Stimulated activated CD8-positive, alpha-beta memory T cell treated with anti-CD3 and anti-CD28 coated beads, Interleukin-2, amount 100 ng/mL, for 48 hours (primary cell): Measurements from ENCODE around the gene NACC2.
"Not testable (repeated sequence)": the region's sequence is repeated elsewhere in the genome, so short reads cannot be mapped to it uniquely, and the experiment has no call there.

Experiments used
- DNase-seq, 2 donors: peaks; one replicate each; pipeline ENCODE4 v3.0.0-alpha.2; 2020; ENCODE audit warnings: low read depth in 2 of 2

NACC2 gene

DNA sequence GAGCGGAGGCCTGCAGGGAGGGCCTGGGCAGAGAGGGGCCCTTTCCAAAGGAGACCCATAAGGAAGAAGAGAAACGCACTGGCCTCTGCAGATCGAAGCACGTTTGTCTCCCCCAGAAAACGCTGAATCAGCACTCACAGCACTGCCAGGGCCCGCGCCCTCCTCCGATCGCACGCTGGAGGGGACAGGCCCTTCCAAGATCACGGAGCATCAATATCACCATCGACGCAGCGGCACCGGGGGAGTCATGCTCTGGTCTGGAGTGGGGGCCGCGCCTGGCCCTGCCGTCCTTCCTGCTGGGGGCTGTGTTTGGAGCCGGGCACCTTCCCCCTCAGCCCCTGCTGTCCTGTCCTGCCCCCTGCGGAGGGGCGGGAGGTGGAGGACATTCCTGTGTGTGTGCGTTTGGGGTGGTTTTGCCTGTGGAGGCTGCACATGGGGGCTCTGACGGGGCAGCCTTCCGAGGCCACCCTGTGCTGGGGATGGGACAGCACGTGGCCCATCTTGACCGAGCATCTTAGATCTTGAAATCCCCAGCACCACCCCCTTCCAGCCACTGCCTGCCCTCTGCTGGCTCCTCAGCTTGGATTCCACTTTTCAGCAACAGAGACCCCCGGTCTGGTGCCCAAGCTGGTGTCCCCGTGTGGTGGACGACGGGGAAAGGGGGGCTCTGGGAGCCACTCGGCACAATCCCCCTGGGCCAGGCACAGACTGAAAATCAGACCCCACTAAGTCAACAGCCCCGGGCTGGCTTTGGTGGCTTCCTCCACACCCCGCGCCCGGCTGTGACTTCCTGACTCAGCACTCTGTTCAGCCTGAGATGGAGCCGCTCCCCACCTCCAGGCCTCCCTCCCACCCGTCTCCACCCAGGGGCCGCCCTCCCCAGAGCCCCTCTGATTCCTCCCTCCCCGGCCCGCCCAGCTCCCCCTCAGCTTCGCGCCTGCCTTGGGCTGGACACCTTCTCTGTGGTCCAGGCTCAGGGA lies 15.3 kb upstream of the NACC2 start:
- no peak for DNase-seq

DNA sequence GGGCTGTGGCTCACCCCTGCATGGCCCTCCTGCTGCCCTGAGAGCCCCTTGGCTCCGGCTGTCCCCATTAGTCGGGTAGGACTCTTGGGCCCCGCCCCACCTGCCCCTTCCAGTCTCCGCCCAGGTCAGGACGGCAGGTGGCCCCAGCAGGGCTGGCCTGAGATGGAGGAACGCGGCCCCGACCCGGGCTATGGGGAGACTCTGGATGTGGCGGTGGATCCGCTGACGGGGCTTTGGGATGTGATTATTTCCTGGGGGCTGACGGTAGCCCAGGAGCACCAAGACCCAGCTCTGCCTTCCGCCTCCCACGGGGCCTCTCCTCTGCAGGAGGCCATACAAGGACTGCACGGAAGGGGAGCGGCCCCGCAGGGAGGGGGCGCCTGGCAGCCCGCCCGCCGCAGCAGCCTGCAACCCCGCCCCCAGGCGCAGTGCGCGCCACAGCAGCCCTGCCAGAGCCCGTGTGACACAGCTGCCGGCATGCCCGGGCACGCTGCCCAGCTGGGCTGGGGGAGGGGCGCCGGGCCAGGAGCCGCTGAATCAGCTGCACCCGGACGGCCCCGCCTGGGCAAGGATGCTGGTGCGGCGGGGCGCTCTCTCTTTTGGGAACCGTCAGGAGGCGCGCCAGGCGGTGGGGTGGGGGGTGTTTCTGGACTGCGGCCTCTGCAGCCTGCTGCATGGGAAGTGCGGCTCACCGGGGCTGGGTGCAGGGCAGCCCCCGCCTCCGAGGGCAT lies 14.4 kb upstream of the NACC2 start:
- peak; percentile 86 to 90 for DNase-seq

DNA sequence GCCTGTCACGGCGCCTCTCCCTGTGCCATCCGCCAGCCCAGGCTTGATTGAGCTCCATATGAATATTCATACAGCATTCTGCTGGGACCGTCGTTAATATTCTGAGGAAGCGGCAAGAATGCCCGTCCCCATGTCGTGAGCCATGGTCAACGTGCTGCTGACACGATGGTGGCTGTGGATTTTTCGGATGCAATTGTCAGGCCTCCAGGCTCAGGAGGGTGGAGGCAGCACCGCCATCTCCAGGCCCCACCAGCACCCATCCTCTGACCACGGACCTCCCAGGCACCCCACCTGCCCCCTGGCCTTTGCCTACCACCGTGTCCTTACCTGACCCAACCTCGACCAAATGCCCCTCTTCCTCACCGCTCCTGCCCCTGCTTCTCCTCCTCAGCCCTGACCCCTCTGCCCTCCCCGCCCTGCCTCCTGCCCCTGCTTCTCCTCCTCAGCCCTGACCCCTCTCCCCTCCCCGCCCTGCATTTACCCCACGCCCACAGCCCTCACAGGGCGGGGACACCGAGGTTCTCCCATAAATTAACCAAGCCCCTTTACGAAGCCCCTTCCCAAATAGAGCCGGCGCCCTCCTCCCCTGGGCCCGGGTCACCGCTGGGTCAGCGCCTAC lies 13.7 kb upstream of the NACC2 start:
- no peak for DNase-seq

- DNase-seq, result no peak
Measured at GRCh38 chr9:136107953-136108647, 13.0 kb upstream of the NACC2 start.

- DNase-seq, result no peak
Measured at GRCh38 chr9:136107155-136107952, 12.3 kb upstream of the NACC2 start.

- no peak for DNase-seq
Measured at GRCh38 chr9:136105398-136106135, 10.5 kb upstream of the NACC2 start.

DNA sequence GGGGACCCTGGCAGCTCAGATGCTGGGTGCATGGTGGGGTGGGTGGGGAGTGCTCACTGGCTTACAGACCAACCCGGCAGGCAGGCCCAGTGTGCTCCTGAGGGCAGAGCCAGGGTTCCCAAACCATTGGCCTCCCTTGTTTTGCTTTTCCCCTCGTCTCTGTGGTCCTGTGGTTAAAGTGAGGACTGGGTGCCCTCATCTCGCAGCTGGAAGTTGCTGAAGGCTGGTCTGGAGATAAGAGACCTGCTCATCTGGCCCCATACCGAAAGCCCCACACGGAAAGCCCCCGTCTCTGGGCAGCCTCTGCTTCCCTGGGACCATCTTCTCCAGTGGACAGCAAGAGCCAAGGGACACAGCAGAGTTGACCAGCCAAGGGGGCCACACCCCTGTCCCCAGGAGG lies 9.8 kb upstream of the NACC2 start:
- DNase-seq, result no peak

DNA sequence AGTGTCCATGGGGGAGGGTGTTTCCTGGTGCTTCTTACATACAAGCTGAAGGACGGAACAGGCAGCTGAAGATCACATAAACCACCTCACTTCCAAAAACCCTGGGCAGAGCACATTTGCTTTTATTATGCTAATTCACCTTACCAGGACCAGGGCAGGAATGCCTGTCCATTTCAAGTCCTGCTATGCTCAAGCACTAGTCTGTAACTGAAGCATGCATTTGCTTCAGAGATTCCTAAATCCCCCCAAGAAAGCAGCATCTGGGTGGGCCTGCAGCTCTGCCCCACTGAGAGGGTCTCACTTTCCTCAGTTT lies 9.4 kb upstream of the NACC2 start:
- no peak for DNase-seq

- no peak for DNase-seq
Measured at GRCh38 chr9:136103651-136104487, 8.8 kb upstream of the NACC2 start.

DNA sequence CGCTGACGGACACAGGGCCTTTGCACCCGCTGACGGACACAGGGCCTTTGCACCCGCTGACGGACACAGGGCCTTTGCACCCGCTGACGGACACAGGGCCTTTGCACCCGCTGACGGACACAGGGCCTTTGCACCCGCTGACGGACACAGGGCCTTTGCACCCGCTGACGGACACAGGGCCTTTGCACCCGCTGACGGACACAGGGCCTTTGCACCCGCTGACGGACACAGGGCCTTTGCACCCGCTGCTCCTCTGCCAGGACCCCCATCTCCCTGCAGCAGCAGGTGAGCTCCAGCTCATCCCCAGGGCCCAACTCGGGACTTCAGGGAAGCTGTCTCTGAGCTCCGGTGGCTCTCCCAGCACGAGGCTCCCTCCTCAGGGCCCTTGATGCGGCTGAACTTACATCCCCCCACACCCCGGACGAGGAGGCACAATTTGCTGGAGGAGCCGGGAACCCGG lies 6.6 kb upstream of the NACC2 start:
- not testable (repeated sequence) for DNase-seq

- no peak for DNase-seq
Measured at GRCh38 chr9:136100700-136101614, 5.9 kb upstream of the NACC2 start.

GRCh38 chr9:136099542-136099941 lies 4.5 kb upstream of the NACC2 start:
- DNase-seq, result no peak

- DNase-seq, result no peak
Measured at GRCh38 chr9:136098844-136099243, 3.8 kb upstream of the NACC2 start.

DNA sequence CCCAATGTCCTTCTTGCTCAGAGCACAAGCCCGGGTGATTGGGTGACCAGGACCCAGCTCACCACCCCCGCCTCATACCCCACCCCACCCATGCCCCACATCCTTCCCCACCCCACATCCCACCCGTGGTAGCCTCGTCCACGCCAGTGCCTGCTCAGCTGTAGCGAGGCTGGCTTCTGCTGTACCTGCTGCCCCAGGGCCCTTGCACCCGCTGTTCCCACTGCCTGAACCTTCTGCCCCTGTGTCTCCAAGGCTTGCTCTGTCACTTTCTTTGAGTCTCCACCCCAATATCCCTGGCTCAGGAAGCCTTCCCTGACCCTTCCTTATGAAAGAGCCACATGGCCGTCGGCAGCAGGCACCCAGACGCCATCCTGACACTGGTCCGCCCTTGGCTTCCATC lies 3.1 kb upstream of the NACC2 start:
- DNase-seq, result no peak

- DNase-seq, result no peak
Measured at GRCh38 chr9:136096505-136097001, 1.5 kb upstream of the NACC2 start.

DNA sequence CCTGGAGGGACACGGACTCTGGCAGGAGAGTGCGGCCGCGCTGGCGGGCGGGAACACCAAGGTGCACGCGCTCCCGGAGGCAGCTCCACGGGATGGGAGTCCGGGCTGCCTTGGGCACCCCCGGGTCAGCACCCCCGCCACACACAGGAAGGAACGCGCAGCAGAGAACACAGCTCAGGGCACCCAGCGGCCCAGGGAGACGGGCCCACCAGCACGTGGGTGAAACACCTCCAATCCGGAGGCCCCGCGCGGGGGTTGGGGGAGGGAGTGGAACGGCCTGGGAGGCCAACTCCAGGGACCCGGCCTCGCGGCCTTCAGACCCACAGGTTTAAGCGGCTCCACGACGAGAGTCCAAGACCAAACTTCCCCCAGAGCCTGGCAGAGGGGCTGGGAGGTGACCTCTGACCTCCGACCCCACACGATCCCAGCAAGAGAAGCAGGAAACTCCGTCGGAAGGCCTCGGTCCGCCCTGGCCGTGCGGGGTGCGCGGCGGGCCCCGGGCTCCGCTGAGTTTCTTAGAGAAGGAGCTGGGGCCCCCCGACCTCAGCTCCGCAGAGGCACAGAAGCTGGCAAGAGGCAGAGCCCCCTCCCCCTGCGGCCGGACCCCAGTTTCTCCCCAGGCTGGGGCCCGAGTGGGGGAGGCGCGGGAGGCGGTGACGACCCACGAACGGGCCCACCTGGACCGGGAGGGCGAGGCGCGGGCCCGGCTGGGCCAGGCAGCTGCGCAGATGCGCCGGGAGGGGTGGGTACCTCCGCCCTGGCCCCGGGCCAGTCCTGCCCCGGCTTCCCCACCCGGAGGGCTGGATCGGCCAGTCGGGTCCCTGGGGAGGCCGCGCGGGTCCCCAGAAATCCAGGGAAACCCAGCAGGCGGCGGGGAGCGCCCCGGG lies 851 bp downstream of the NACC2 start:
- peak in 1 of 2 donors; percentile 58 for DNase-seq

GRCh38 chr9:136093346-136093986 lies 1.6 kb downstream of the NACC2 start:
- no peak for DNase-seq
